Liver (tissue), 9 donors: ENCODE results near the gene RIOX2. TPM values are rescaled to one million over a fixed set of nuclear protein-coding genes. Genes with fewer than 3 reads are reported as not detected.

Experiments used
- DNase-seq: peaks from one replicate; pipeline ENCODE4 v3.0.0-alpha.2; 2017; ENCODE audit warnings: low spot score
- H3K27ac ChIP-seq, 2 donors: one replicate each; pipeline ENCODE4 v1.7.0; 2013; ENCODE audit warnings: inconsistent platforms in 2 of 2, low read length in 2 of 2, control low read depth in 1 of 2, low read depth in 1 of 2, mild to moderate bottlenecking in 1 of 2
- H3K27me3 ChIP-seq, 4 donors: one replicate each; pipeline versions ENCODE4 v1.6.1 to v1.7.0; 2013; ENCODE audit warnings: low read length in 3 of 4, inconsistent platforms in 1 of 4, mild to moderate bottlenecking in 1 of 4, moderate library complexity in 1 of 4; ENCODE audit not compliant: control insufficient read depth in 4 of 4, insufficient read depth in 4 of 4
- H3K36me3 ChIP-seq, 4 donors: one replicate each; pipeline versions ENCODE4 v1.6.1 to v1.7.0; 2013; ENCODE audit warnings: low read length in 3 of 4, mild to moderate bottlenecking in 3 of 4, low read depth in 1 of 4, moderate library complexity in 1 of 4; ENCODE audit not compliant: control insufficient read depth in 4 of 4, insufficient read depth in 3 of 4
- H3K4me1 ChIP-seq, 4 donors: one replicate each; pipeline versions ENCODE4 v1.6.1 to v1.7.0; 2013; ENCODE audit warnings: low read length in 3 of 4, mild to moderate bottlenecking in 3 of 4, moderate library complexity in 1 of 4; ENCODE audit not compliant: control insufficient read depth in 4 of 4, insufficient read depth in 4 of 4
- H3K4me3 ChIP-seq, 3 donors: one replicate each; pipeline versions ENCODE4 v1.6.1 to v1.7.0; 2013; ENCODE audit warnings: low read length in 3 of 3, control low read depth in 1 of 3, low read depth in 1 of 3, mild to moderate bottlenecking in 1 of 3
- H3K9ac ChIP-seq, 2 donors: one replicate each; pipeline ENCODE4 v1.7.0; 2013; ENCODE audit warnings: low read length in 2 of 2, mild to moderate bottlenecking in 2 of 2, moderate library complexity in 2 of 2, control low read depth in 1 of 2, low read depth in 1 of 2
- H3K9me3 ChIP-seq, 4 donors: one replicate each; pipeline versions ENCODE4 v1.6.1 to v1.7.0; 2013; ENCODE audit warnings: low read length in 3 of 4; ENCODE audit not compliant: control insufficient read depth in 4 of 4
- ATF3 ChIP-seq: IDR thresholded peaks from 2 replicates; pipeline ENCODE4 v1.6.1; 2016; ENCODE audit warnings: antibody characterized with exemption
- CTCF ChIP-seq: fragments of 150-350 bp; IDR thresholded peaks from 2 replicates; pipeline ENCODE4 v1.5.1; 2017; ENCODE audit warnings: improper control_type of control experiment, low read depth, low read length; ENCODE audit not compliant: missing input control
- EGR1 ChIP-seq, 2 donors: IDR thresholded peaks; 2 replicates each; pipeline ENCODE4 v1.6.1; 2016 to 2018; ENCODE audit warnings: antibody characterized with exemption in 2 of 2, low read depth in 2 of 2
- FOXA1 ChIP-seq: IDR thresholded peaks from 2 replicates; pipeline ENCODE4 v1.6.1; 2016; ENCODE audit warnings: antibody characterized with exemption
- FOXA2 ChIP-seq: IDR thresholded peaks from 2 replicates; pipeline ENCODE4 v1.6.1; 2016; ENCODE audit warnings: antibody characterized with exemption
- HNF4A ChIP-seq, 2 donors: conservative IDR thresholded peaks; 2 replicates each; pipeline ENCODE4 v1.6.1; 2016; ENCODE audit warnings: antibody characterized with exemption in 2 of 2, mild to moderate bottlenecking in 2 of 2
- JUND ChIP-seq, 2 donors: IDR thresholded peaks; 2 replicates each; pipeline ENCODE4 v1.6.1; 2016; ENCODE audit warnings: antibody characterized with exemption in 2 of 2
- MAX ChIP-seq: IDR thresholded peaks from 2 replicates; pipeline ENCODE4 v1.6.1; 2016; ENCODE audit warnings: antibody characterized with exemption
- NR2F2 ChIP-seq: IDR thresholded peaks from 2 replicates; pipeline ENCODE4 v1.6.1; 2016; ENCODE audit warnings: antibody characterized with exemption
- RAD21 ChIP-seq, 2 donors: IDR thresholded peaks; 2 replicates each; pipeline ENCODE4 v1.6.1; 2016; ENCODE audit warnings: antibody characterized with exemption in 2 of 2, mild to moderate bottlenecking in 2 of 2
- REST ChIP-seq: IDR thresholded peaks from 2 replicates; pipeline ENCODE4 v1.6.1; 2016; ENCODE audit warnings: antibody characterized with exemption, mild to moderate bottlenecking
- RXRA ChIP-seq, 2 donors: IDR thresholded peaks; 2 replicates each; pipeline ENCODE4 v1.6.1; 2017 to 2018; ENCODE audit warnings: antibody characterized with exemption in 2 of 2, mild to moderate bottlenecking in 1 of 2
- SP1 ChIP-seq: IDR thresholded peaks from 2 replicates; pipeline ENCODE4 v1.6.1; 2018; ENCODE audit warnings: antibody characterized with exemption, mild to moderate bottlenecking
- TAF1 ChIP-seq: conservative IDR thresholded peaks from 2 replicates; pipeline ENCODE4 v1.6.1; 2016; ENCODE audit warnings: antibody characterized with exemption, mild to moderate bottlenecking
- YY1 ChIP-seq: IDR thresholded peaks from 2 replicates; pipeline ENCODE4 v1.6.1; 2016; ENCODE audit warnings: antibody characterized with exemption, mild to moderate bottlenecking
- WGBS: extraction: QIAGEN DNeasy Blood & Tissue Kit; methylation state at CpG from one replicate; pipeline ENCODE4 v1.1.7; 2013; 5-methylcytosine and 5-hydroxymethylcytosine counted together
- polyA plus RNA-seq, 2 donors: library from polyadenylated mRNA; stranded (reverse) in 1 of 2; unstranded in 1 of 2; fragments of 200-250 nt in 1 of 2; fragments of >200 nt in 1 of 2; fragmentation: Nextera tagmentation in 1 of 2; extraction: Ambion mirVana in 1 of 2; gene quantifications; one replicate each; pipeline versions ENCODE4 v1.2.1 to v1.2.3, GENCODE V29; 2013 to 2015
- total RNA-seq, 2 donors: library from RNA; depleted of rRNA; stranded (reverse); fragments of >200 nt; gene quantifications; one replicate each; pipeline ENCODE4 v1.2.3, GENCODE V29; 2014
- donor health status: healthy.
- donor health status: healthy.
- donor health status: healthy.
- donor health status: healthy.
- donor health status: healthy.

RIOX2 gene
- total and polyA plus RNA-seq, 4 donors = 8.2 to 19.9 (median 11.0) TPM

GRCh38 chr3:97942801-97943546 lies 29.3 kb downstream of the RIOX2 start:
- no peak overlapping the region for H3K9ac ChIP-seq
- no peaks in the 10 kb centered on the region for H3K9me3 ChIP-seq
- no peak overlapping the region for H3K4me3 ChIP-seq
- no peak overlapping the region for H3K27ac ChIP-seq
- no peaks in the 10 kb centered on the region for H3K27me3 ChIP-seq
- peaks cover 2 to 55% (median 22%) of the 10 kb centered on the region in 4 donors for H3K36me3 ChIP-seq
- no peaks in the 10 kb centered on the region for H3K4me1 ChIP-seq
- no peak for DNase-seq
- WGBS = 89% methylated on average over 4 of the region's 4 CpGs
- no peak for TF ChIP-seq RXRA (IDR thresholded peaks at IDR 0.05)
- no peak for TF ChIP-seq SP1
- no peak for TF ChIP-seq JUND (IDR thresholded peaks at IDR 0.05)
- TF ChIP-seq RAD21 (IDR thresholded peaks at IDR 0.05) = no peak
- no peak for TF ChIP-seq EGR1 (IDR thresholded peaks at IDR 0.05; ENCODE audit: low read depth in 2 of 2)
- no peak for TF ChIP-seq MAX
- TF ChIP-seq HNF4A (conservative IDR thresholded peaks at IDR 0.05) = no peak
- TF ChIP-seq TAF1 = no peak
- no peak for TF ChIP-seq ATF3
- TF ChIP-seq YY1 = no peak
- TF ChIP-seq NR2F2 = no peak
- no peak for TF ChIP-seq FOXA1

- TF ChIP-seq RAD21 (IDR thresholded peaks at IDR 0.05) (peak; percentile 54 to 64), FOXA2 (no peak)
- WGBS = 76% methylated on average over 1 of the region's 1 CpG
- H3K4me1 ChIP-seq = no peaks in the 10 kb centered on the region
- H3K4me3 ChIP-seq = no peak overlapping the region
- H3K36me3 ChIP-seq = peaks cover 0 to 30% (median 10%) of the 10 kb centered on the region in 4 donors
- no peak overlapping the region for H3K9ac ChIP-seq
- no peaks in the 10 kb centered on the region for H3K9me3 ChIP-seq
- H3K27ac ChIP-seq = no peak overlapping the region
- no peak for DNase-seq
- no peaks in the 10 kb centered on the region for H3K27me3 ChIP-seq
These were observed 32.2 kb downstream of the RIOX2 start for GRCh38 chr3:97940034-97940433.

GRCh38 chr3:97939401-97939800 lies 32.8 kb downstream of the RIOX2 start:
- H3K27me3 ChIP-seq = no peaks in the 10 kb centered on the region
- no peak overlapping the region for H3K27ac ChIP-seq
- H3K4me1 ChIP-seq = no peaks in the 10 kb centered on the region
- no peak for DNase-seq
- WGBS = 97% methylated on average over 2 of the region's 2 CpGs
- TF ChIP-seq CTCF (no peak), RXRA (IDR thresholded peaks at IDR 0.05) (no peak), EGR1 (IDR thresholded peaks at IDR 0.05; ENCODE audit: low read depth in 2 of 2) (no peak), REST (no peak), FOXA2 (no peak)
- no peaks in the 10 kb centered on the region for H3K9me3 ChIP-seq
- H3K9ac ChIP-seq = no peak overlapping the region
- H3K36me3 ChIP-seq = peaks cover 0 to 27% (median 9%) of the 10 kb centered on the region in 4 donors
- no peak overlapping the region for H3K4me3 ChIP-seq
